Astrocyte of the spinal cord (primary cell): ENCODE measurements around the gene HORMAD1.
"Not testable (repeated sequence)": the region's sequence is repeated elsewhere in the genome, so short reads cannot be mapped to it uniquely, and the experiment has no call there.

ENCODE experiments used
- DNase-seq: peaks from one replicate; pipeline ENCODE4 v3.0.0; 2011; ENCODE audit warnings: low read depth, low spot score
- H3K4me3 ChIP-seq: 2 replicates; pipeline ENCODE4 v1.5.1; 2011; ENCODE audit warnings: low read depth, mild to moderate bottlenecking, low read length, moderate library complexity
- CTCF ChIP-seq: IDR thresholded peaks from 2 replicates; pipeline ENCODE4 v1.5.1; 2012; ENCODE audit warnings: low read depth, mild to moderate bottlenecking, low read length, inconsistent platforms
- in situ Hi-C: cut with HindIII; loops from 2 replicates; pipeline ENCODE4 v1.10.0; 2017; ENCODE audit warnings: low sequenced_read_pairs

HORMAD1 gene

GRCh38 chr1:150720703-150721102, at the start of gene HORMAD1:
HORMAD1 (minus strand) TSS chr1:150720895; CDS start chr1:150719505, 1,390 bp downstream.
- no peak for TF ChIP-seq CTCF
- H3K4me3 ChIP-seq: no peak within 1 kb of the TSS
- no peak for DNase-seq
- in situ Hi-C loops: no loop called here

- in situ Hi-C loops, H3K4me3 ChIP-seq, DNase-seq: not testable (repeated sequence)
Observed at GRCh38 chr1:150767704-150768103, 47.0 kb upstream of the HORMAD1 start.

- in situ Hi-C loops, H3K4me3 ChIP-seq: not testable (repeated sequence)
Observed at GRCh38 chr1:150765977-150766301, 45.2 kb upstream of the HORMAD1 start.

GRCh38 chr1:150765296-150765976, 44.7 kb upstream of the HORMAD1 start, which contains the start of gene CTSS:
CTSS (minus strand) TSS chr1:150765778; CDS start chr1:150764763, 1,015 bp downstream.
- DNase-seq: peak; percentile 17
- in situ Hi-C loops: no loop called here
- H3K4me3 ChIP-seq: no peak within 1 kb of the TSS
- TF ChIP-seq CTCF: no peak

More at GRCh38 chr1:150765977-150766301, 45.2 kb upstream of the HORMAD1 start:
- not testable (repeated sequence) for DNase-seq

- DNase-seq: peak; percentile 59
- H3K4me3 ChIP-seq: no peak overlapping the region
- in situ Hi-C loops: no loop called here
- no peak for TF ChIP-seq CTCF
Observed at GRCh38 chr1:150764617-150765101, 44.0 kb upstream of the HORMAD1 start.

- H3K4me3 ChIP-seq: no peak overlapping the region
- TF ChIP-seq CTCF: no peak
- in situ Hi-C loops: no loop called here
- DNase-seq: no peak
Observed at GRCh38 chr1:150763018-150763417, 42.3 kb upstream of the HORMAD1 start.

- DNase-seq: no peak
- TF ChIP-seq CTCF: no peak
- H3K4me3 ChIP-seq: no peak overlapping the region
- in situ Hi-C loops: no loop called here
Observed at GRCh38 chr1:150762552-150762951, 41.9 kb upstream of the HORMAD1 start.
